Gastroesophageal sphincter (tissue), 3 donors: ENCODE results near the gene STAT1.

Experiments
- CTCF ChIP-seq, 4 experiments: fragments of 200-600 bp in 2 of 4; fragments of 450-650 bp in 2 of 4; sonication (generic) in 1 of 4; IDR thresholded peaks; one replicate each; pipeline ENCODE4 v1.5.1; 2017 to 2019; ENCODE audit warnings: antibody characterized with exemption in 4 of 4, mild to moderate bottlenecking in 2 of 4, moderate library complexity in 2 of 4
- EP300 ChIP-seq: sonication (generic); formaldehyde crosslinking; IDR thresholded peaks from one replicate; pipeline ENCODE4 v1.6.1; 2017; ENCODE audit warnings: antibody characterized with exemption, mild to moderate bottlenecking
- POLR2A ChIP-seq, 2 donors: fragments of 450-650 bp; IDR thresholded peaks; one replicate each; pipeline ENCODE4 v1.6.1; 2017; ENCODE audit warnings: antibody characterized with exemption in 2 of 2, mild to moderate bottlenecking in 2 of 2, moderate library complexity in 1 of 2
- POLR2AphosphoS5 ChIP-seq: sonication (generic); formaldehyde crosslinking; IDR thresholded peaks from one replicate; pipeline ENCODE4 v1.6.1; 2017; ENCODE audit warnings: antibody characterized with exemption

GRCh38 chr2:191009541-191010374 lies 4.2 kb downstream of the STAT1 start:
- TF ChIP-seq CTCF (IDR thresholded peaks at IDR 0.05) (no peak), POLR2A (IDR thresholded peaks at IDR 0.05) (no peak), EP300 (no peak), POLR2AphosphoS5 (no peak)
